Smooth muscle cell (in vitro differentiated cells): ENCODE data around the gene GPR137. TPM values are rescaled to one million over a fixed set of nuclear protein-coding genes. Genes with fewer than 3 reads are reported as not detected.
A peak's percentile ranks its signal among the peaks of the same experiment; 100 is the strongest.

ENCODE experiments used
- DNase-seq: peaks from one replicate; lab custom pipeline; 2025; ENCODE audit not compliant: unreplicated experiment; lab: John Stamatoyannopoulos, UW
- H2AFZ ChIP-seq: fragments of 200-600 bp; sonication (generic); 2 replicates; pipeline ENCODE4 v1.6.0; 2016; ENCODE audit warnings: antibody characterized with exemption, low read depth, mild to moderate bottlenecking
- H3F3A ChIP-seq: fragments of 200-600 bp; sonication (generic); 2 replicates; pipeline ENCODE4 v1.6.0; 2017; ENCODE audit warnings: antibody characterized with exemption, low read depth
- H3K27ac ChIP-seq: fragments of 200-600 bp; sonication (generic); 2 replicates; pipeline ENCODE4 v1.5.1; 2016; ENCODE audit warnings: low read depth, mild to moderate bottlenecking
- H3K27me3 ChIP-seq: fragments of 200-600 bp; sonication (generic); 2 replicates; pipeline ENCODE4 v1.6.1; 2016; ENCODE audit warnings: low read depth, mild to moderate bottlenecking
- H3K36me3 ChIP-seq: fragments of 200-600 bp; sonication (generic); 2 replicates; pipeline ENCODE4 v1.5.1; 2016; ENCODE audit warnings: low read depth
- H3K4me1 ChIP-seq: fragments of 200-600 bp; sonication (generic); 2 replicates; pipeline ENCODE4 v1.5.1; 2016; ENCODE audit warnings: low read depth
- H3K4me2 ChIP-seq: fragments of 200-600 bp; sonication (generic); 2 replicates; pipeline ENCODE4 v1.6.0; 2016; ENCODE audit warnings: mild to moderate bottlenecking
- H3K4me3 ChIP-seq: fragments of 200-600 bp; sonication (generic); 2 replicates; pipeline ENCODE4 v1.5.1; 2016; ENCODE audit warnings: mild to moderate bottlenecking
- H3K79me2 ChIP-seq: fragments of 200-600 bp; sonication (generic); 2 replicates; pipeline ENCODE4 v1.6.0; 2016; ENCODE audit warnings: low read depth, mild to moderate bottlenecking
- H3K9ac ChIP-seq: fragments of 200-600 bp; sonication (generic); 2 replicates; pipeline ENCODE4 v1.6.0; 2016; ENCODE audit warnings: low read depth
- H3K9me3 ChIP-seq: fragments of 200-600 bp; sonication (generic); replicated peaks from 2 replicates; pipeline ENCODE4 v1.5.1; 2016; ENCODE audit warnings: low read depth
- H4K20me1 ChIP-seq: fragments of 200-600 bp; sonication (generic); 2 replicates; pipeline ENCODE4 v1.6.0; 2016; ENCODE audit warnings: low read depth
- WGBS: methylation state at CpG from one replicate; pipeline ENCODE4 v1.1.7; 2016; ENCODE audit warnings: low lambda C conversion rate; 5-methylcytosine and 5-hydroxymethylcytosine counted together
- polyA plus RNA-seq: library from polyadenylated mRNA; unstranded; fragments of >200 nt; fragmentation: Nextera tagmentation; extraction: Ambion mirVana; gene quantifications from 2 replicates; pipeline ENCODE4 v1.2.1, GENCODE V29; 2016
- total RNA-seq: library from RNA; depleted of rRNA; stranded (reverse); fragments of >200 nt; gene quantifications from 2 replicates; pipeline ENCODE4 v1.2.3, GENCODE V29; 2014
- TF ChIP-seq, protein P1 (sequence below): fragments of 200-600 bp; sonication (generic); IDR thresholded peaks from 2 replicates; pipeline ENCODE4 v1.5.1; 2017; ENCODE audit warnings: borderline replicate concordance, mild to moderate bottlenecking, antibody characterized with exemption; ENCODE audit not compliant: insufficient read depth, poor library complexity, severe bottlenecking

The GPR137 gene
- total and polyA plus RNA-seq, 2 experiments from 2014 or later, result 17.3 to 69.0 TPM

- 70% methylated on average over 5 of the region's 5 CpGs for WGBS
- H3K4me3 ChIP-seq, result no peak overlapping the region
- H3K4me1 ChIP-seq, result peaks cover 21% of the 10 kb centered on the region
- no peaks in the 10 kb centered on the region for H3K27me3 ChIP-seq
- H3K9me3 ChIP-seq, result no peaks in the 10 kb centered on the region
- TF ChIP-seq, protein P1, sequence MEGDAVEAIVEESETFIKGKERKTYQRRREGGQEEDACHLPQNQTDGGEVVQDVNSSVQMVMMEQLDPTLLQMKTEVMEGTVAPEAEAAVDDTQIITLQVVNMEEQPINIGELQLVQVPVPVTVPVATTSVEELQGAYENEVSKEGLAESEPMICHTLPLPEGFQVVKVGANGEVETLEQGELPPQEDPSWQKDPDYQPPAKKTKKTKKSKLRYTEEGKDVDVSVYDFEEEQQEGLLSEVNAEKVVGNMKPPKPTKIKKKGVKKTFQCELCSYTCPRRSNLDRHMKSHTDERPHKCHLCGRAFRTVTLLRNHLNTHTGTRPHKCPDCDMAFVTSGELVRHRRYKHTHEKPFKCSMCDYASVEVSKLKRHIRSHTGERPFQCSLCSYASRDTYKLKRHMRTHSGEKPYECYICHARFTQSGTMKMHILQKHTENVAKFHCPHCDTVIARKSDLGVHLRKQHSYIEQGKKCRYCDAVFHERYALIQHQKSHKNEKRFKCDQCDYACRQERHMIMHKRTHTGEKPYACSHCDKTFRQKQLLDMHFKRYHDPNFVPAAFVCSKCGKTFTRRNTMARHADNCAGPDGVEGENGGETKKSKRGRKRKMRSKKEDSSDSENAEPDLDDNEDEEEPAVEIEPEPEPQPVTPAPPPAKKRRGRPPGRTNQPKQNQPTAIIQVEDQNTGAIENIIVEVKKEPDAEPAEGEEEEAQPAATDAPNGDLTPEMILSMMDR, result no peak
- H3K79me2 ChIP-seq, result peaks cover 19% of the 10 kb centered on the region
- H3K27ac ChIP-seq, result peak overlapping the region; percentile 87
- no peaks in the 10 kb centered on the region for H3K36me3 ChIP-seq
- peaks cover 10% of the 10 kb centered on the region for H3F3A ChIP-seq
- H3K9ac ChIP-seq, result no peak overlapping the region
- H4K20me1 ChIP-seq, result peaks cover 30% of the 10 kb centered on the region
- H2AFZ ChIP-seq, result no peak overlapping the region
- DNase-seq, result no peak
- H3K4me2 ChIP-seq, result no peak overlapping the region
Observed at GRCh38 chr11:64244107-64244506, 41.5 kb upstream of the GPR137 start.

DNA sequence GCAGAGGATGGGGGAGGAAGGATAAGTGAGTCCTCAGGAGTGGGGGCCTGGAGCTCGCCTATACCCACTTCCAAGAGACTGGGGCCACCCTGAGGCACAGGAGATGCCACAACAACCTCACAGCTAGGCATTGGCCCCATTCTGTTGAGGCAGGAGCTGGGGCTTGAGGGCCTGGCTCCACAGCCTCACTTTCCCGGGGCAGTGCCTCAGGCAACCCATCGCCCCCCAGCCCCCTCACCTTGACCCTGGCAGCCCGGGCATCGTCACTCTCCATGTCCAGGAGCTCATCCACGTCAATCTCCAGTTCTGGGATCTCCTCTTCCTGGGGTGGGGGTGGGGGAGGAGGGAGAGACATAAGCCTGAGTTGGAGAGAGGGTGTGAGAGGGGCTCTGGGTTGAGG lies 40.7 kb upstream of the GPR137 start:
- H3K27me3 ChIP-seq, result no peaks in the 10 kb centered on the region
- peaks cover 30% of the 10 kb centered on the region for H4K20me1 ChIP-seq
- H3K4me1 ChIP-seq, result peaks cover 21% of the 10 kb centered on the region
- WGBS, result 66% methylated on average over 6 of the region's 6 CpGs
- no peak for DNase-seq
- peak overlapping the region; percentile 74 for H3K9ac ChIP-seq
- peaks cover 19% of the 10 kb centered on the region for H3K79me2 ChIP-seq
- H2AFZ ChIP-seq, result no peak overlapping the region
- H3F3A ChIP-seq, result peaks cover 7% of the 10 kb centered on the region
- no peaks in the 10 kb centered on the region for H3K36me3 ChIP-seq
- peak overlapping the region; percentile 63 for H3K4me3 ChIP-seq
- peak overlapping the region; percentile 87 for H3K27ac ChIP-seq
- H3K9me3 ChIP-seq, result no peaks in the 10 kb centered on the region
- peak overlapping the region; percentile 89 for H3K4me2 ChIP-seq
- TF ChIP-seq, protein P1, result no peak

DNA sequence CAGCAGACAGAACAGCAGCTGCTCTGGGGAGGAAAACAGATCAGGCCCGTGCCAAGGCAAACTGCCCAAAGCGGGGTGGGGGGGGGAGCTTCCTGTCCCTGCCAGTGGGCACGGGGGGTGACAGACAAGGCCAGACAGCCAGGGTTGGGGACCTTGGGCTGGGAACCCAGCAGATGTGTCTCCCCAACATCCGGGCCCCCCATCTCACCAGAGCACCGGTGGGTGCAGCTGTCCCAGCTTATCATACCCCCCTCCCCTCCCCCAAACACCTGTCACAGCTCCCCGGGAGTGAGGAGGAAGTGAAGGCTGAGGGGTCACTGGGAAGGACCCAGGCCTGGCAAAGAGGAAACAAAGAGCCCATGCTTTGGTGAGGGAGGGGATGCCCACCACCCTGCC lies 40.2 kb upstream of the GPR137 start:
- TF ChIP-seq, protein P1, result no peak
- Histone ChIP-seq H3K27ac (peak overlapping the region; percentile 87), H3K36me3 (no peaks in the 10 kb centered on the region), H3K4me3 (peak overlapping the region; percentile 63), H3F3A (peaks cover 7% of the 10 kb centered on the region), H3K4me2 (peak overlapping the region; percentile 89), H4K20me1 (peaks cover 30% of the 10 kb centered on the region), H3K9ac (peak overlapping the region; percentile 74), H2AFZ (no peak overlapping the region), H3K4me1 (peaks cover 21% of the 10 kb centered on the region), H3K9me3 (no peaks in the 10 kb centered on the region), H3K79me2 (peaks cover 19% of the 10 kb centered on the region), H3K27me3 (no peaks in the 10 kb centered on the region)
- 23% methylated on average over 5 of the region's 6 CpGs for WGBS
- no peak for DNase-seq
